Measurements from ENCODE around the gene MAP2K5. TPM values are rescaled to one million over a fixed set of nuclear protein-coding genes. Genes with fewer than 3 reads are reported as not detected.

The MAP2K5 gene
- polyA plus RNA-seq, 2 of the 4 experiments (the other 2 are of a cell fraction): 7.8 to 11.0 TPM

DNA sequence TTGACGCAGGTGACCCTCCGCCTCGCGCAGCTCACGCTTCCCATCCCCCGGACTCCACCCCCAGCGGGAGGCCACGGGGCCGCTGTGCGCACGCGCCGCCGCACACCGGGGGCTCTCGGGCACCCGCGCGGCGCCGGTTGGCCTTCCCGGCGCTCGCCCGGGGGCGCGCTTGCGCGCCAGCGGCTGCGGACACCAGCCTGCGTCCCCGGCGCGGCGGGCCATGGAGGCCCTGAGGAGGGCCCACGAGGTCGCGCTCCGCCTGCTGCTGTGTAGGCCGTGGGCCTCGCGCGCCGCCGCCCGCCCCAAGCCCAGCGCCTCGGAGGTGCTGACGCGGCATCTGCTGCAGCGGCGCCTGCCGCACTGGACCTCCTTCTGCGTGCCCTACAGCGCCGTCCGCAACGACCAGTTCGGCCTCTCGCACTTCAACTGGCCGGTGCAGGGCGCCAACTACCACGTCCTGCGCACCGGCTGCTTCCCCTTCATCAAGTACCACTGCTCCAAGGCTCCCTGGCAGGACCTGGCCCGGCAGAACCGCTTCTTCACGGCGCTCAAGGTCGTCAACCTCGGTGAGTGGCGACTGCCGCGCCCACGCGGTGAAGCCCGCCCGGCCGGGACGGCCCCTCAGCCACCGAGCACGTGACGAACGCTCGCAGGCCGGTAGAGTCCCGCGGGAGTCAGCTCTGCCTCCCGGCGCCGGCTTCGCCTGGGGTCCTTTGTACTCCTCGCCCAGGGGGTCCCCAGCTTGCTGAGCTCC, 21.3 kb upstream of the MAP2K5 start, which contains the start of gene C15orf61 (continued):
- peak; percentile 94 for TF ChIP-seq E2F6 (IDR thresholded peaks at IDR 0.05; ENCODE audit: borderline replicate concordance, low read depth)
- TF ChIP-seq ZNF302 (CRISPR knock-in tag; IDR thresholded peaks at IDR 0.05): no peak
- TF ChIP-seq MYC (IDR thresholded peaks at IDR 0.05; ENCODE audit: borderline replicate concordance, low read length): peak; percentile 86; the same call in 1 of the 2 replicates
- TF ChIP-seq, protein P1, sequence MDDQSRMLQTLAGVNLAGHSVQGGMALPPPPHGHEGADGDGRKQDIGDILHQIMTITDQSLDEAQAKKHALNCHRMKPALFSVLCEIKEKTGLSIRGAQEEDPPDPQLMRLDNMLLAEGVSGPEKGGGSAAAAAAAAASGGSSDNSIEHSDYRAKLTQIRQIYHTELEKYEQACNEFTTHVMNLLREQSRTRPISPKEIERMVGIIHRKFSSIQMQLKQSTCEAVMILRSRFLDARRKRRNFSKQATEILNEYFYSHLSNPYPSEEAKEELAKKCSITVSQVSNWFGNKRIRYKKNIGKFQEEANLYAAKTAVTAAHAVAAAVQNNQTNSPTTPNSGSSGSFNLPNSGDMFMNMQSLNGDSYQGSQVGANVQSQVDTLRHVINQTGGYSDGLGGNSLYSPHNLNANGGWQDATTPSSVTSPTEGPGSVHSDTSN (IDR thresholded peaks at IDR 0.05): no peak
- no peak for TF ChIP-seq MAZ (IDR thresholded peaks at IDR 0.05; ENCODE audit: borderline replicate concordance, low read depth, low read length)
- no peak for TF ChIP-seq FOSB (CRISPR knock-in tag; IDR thresholded peaks at IDR 0.05)
- TF ChIP-seq, protein P2, sequence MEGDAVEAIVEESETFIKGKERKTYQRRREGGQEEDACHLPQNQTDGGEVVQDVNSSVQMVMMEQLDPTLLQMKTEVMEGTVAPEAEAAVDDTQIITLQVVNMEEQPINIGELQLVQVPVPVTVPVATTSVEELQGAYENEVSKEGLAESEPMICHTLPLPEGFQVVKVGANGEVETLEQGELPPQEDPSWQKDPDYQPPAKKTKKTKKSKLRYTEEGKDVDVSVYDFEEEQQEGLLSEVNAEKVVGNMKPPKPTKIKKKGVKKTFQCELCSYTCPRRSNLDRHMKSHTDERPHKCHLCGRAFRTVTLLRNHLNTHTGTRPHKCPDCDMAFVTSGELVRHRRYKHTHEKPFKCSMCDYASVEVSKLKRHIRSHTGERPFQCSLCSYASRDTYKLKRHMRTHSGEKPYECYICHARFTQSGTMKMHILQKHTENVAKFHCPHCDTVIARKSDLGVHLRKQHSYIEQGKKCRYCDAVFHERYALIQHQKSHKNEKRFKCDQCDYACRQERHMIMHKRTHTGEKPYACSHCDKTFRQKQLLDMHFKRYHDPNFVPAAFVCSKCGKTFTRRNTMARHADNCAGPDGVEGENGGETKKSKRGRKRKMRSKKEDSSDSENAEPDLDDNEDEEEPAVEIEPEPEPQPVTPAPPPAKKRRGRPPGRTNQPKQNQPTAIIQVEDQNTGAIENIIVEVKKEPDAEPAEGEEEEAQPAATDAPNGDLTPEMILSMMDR (IDR thresholded peaks at IDR 0.05): peak; percentile 28; the same call in 2 of the 3 replicates
- TF ChIP-seq TFCP2L1 (CRISPR knock-in tag; IDR thresholded peaks at IDR 0.05): peak; percentile 90
- TF ChIP-seq CHD2 (IDR thresholded peaks at IDR 0.05; ENCODE audit: low read length, partially characterized antibody): peak; percentile 81
- TF ChIP-seq HDAC2 (IDR thresholded peaks at IDR 0.05): peak; percentile 78; the same call in 1 of the 2 replicates
- peak in 1 of 2 experiments; percentile 31; a peak in 1 of 5 replicates for TF ChIP-seq RAD21 (conservative IDR thresholded peaks at IDR 0.05 in 1 of 2, IDR thresholded peaks at IDR 0.05 in 1 of 2)
- peak; percentile 97 for TF ChIP-seq MAFK (IDR thresholded peaks at IDR 0.05; ENCODE audit: partially characterized antibody)
- TF ChIP-seq FOSL2 (IDR thresholded peaks at IDR 0.05): no peak
- 0 out of 2 replicates have a peak, but pooled peaks have one; percentile 19 for TF ChIP-seq FOSL2 (CRISPR knock-in tag; IDR thresholded peaks at IDR 0.05)
- no peak for TF ChIP-seq ZSCAN20 (CRISPR knock-in tag; IDR thresholded peaks at IDR 0.05)
- peak; percentile 89 for TF ChIP-seq USF2 (IDR thresholded peaks at IDR 0.05)
- TF ChIP-seq REST (IDR thresholded peaks at IDR 0.05): peak; percentile 76
- peak; percentile 72 for TF ChIP-seq BHLHE40 (IDR thresholded peaks at IDR 0.05; ENCODE audit: low read depth, low read length)
- no peak for TF ChIP-seq EP300 (IDR thresholded peaks at IDR 0.05)
- peak; percentile 28; the same call in 1 of the 2 replicates for TF ChIP-seq GATA3 (IDR thresholded peaks at IDR 0.05; ENCODE audit: borderline replicate concordance)
- TF ChIP-seq BCL3 (IDR thresholded peaks at IDR 0.05): peak; percentile 91
- TF ChIP-seq NPAS2 (CRISPR knock-in tag; IDR thresholded peaks at IDR 0.05; ENCODE audit: borderline replicate concordance): no peak
- no peak for TF ChIP-seq ZC3H11A (IDR thresholded peaks at IDR 0.05)
- no peak for TF ChIP-seq EHF (CRISPR knock-in tag; IDR thresholded peaks at IDR 0.05)
- TF ChIP-seq EHMT2 (IDR thresholded peaks at IDR 0.05; ENCODE audit: low read depth): no peak
